ENCODE measurements around the gene TAF1A. TPM values are rescaled to one million over a fixed set of nuclear protein-coding genes. Genes with fewer than 3 reads are reported as not detected.

Gene TAF1A
- total RNA-seq, 1 experiment from 2014 or later: 29.2 TPM

- no peak for DNase-seq (ENCODE audit: low spot score)
Observed at GRCh38 chr1:222535455-222535854, 54.3 kb downstream of the TAF1A start.

GRCh38 chr1:222530852-222531251 is 58.9 kb downstream of the TAF1A start:
- no peak for DNase-seq (ENCODE audit: low spot score)

GRCh38 chr1:222529916-222530315 is 59.8 kb downstream of the TAF1A start:
- no peak for DNase-seq (ENCODE audit: low spot score)

DNA sequence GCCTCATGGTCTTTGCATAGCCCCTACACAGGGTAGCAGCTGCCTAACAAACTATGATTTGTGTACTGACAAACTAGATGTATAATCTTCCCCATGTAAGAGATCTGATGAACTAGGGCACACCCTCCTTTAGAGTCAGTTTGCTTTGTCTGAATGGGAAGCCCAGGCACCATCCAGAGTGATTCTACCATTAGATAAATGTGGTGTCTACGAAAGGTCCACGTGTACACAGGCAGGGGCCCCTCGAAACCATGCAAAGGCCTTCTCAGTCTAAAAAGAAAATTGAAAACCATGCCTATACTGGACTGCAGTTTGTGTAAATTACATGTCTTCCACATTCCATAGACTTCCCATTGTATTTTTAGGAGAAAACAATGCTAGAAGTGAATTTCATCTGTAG is 60.6 kb downstream of the TAF1A start:
- DNase-seq (ENCODE audit: low spot score): no peak

- DNase-seq (ENCODE audit: low spot score): no peak
Observed at GRCh38 chr1:222525951-222526350, 63.8 kb downstream of the TAF1A start.

GRCh38 chr1:222523852-222524251 is 65.9 kb downstream of the TAF1A start:
- no peak for DNase-seq (ENCODE audit: low spot score)

- DNase-seq (ENCODE audit: low spot score): no peak
Observed at GRCh38 chr1:222522105-222522915, 67.4 kb downstream of the TAF1A start.

- peak; percentile 45 for DNase-seq (ENCODE audit: low spot score)
Observed at GRCh38 chr1:222521299-222522104, 68.2 kb downstream of the TAF1A start.

Other genes starting within 250 kb of the TAF1A start
- gene HHIPL2, start 41.8 kb downstream of the TAF1A start, total RNA-seq (2014; rRNA removed; shearing (Covaris generic)): 5.8 and 10.4 TPM in 2 replicates
- 27.9 and 34.7 TPM in 2 replicates for gene MIA3, start 28.2 kb upstream of the TAF1A start, total RNA-seq (2014; rRNA removed; shearing (Covaris generic))
- 50.1 and 62.1 TPM in 2 replicates for gene AIDA, start 122.6 kb upstream of the TAF1A start, total RNA-seq (2014; rRNA removed; shearing (Covaris generic))
- gene BROX, start 122.6 kb upstream of the TAF1A start, total RNA-seq (2014; rRNA removed; shearing (Covaris generic)): 140 and 141 TPM in 2 replicates
- gene FAM177B, start 147.3 kb upstream of the TAF1A start, total RNA-seq (2014; rRNA removed; shearing (Covaris generic)): not detected in 2 replicates
- gene DISP1, start 225.1 kb upstream of the TAF1A start, total RNA-seq (2014; rRNA removed; shearing (Covaris generic)): 3.3 and 5.0 TPM in 2 replicates

Measured in A172 (cell line).